HG03108 (cell line): ENCODE measurements around the gene ARHGEF17.

Source experiments
- ATAC-seq: cut with Tn5 transposase; IDR thresholded peaks from one replicate; pipeline ENCODE4 v1.9.1; 2021; ENCODE audit warnings: moderate library complexity; ENCODE audit not compliant: unreplicated experiment

ARHGEF17 gene

GRCh38 chr11:73390601-73391565 lies 82.8 kb downstream of the ARHGEF17 start:
- no peak for ATAC-seq

DNA sequence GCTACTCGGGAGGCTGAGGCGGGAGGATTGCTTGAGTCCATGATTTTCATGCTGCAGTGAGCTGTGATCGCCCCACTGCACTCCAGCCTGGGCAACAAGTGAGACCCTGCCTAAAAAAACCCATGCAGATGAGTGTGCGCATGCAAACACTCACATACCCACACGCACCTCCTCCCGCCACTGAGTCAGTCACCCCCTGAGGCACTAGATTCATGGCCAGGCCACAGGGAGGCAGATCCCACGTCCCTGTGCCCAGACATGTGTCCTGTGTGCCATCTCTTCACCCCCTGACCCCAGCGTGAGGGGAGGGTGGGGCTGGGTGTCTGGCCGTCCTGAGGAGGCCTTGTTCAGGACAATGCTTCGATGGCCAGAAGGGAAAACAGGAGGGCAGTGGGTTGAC lies 83.6 kb downstream of the ARHGEF17 start:
- ATAC-seq: no peak

- no peak for ATAC-seq
These were observed 84.3 kb downstream of the ARHGEF17 start for GRCh38 chr11:73392108-73393010.

DNA sequence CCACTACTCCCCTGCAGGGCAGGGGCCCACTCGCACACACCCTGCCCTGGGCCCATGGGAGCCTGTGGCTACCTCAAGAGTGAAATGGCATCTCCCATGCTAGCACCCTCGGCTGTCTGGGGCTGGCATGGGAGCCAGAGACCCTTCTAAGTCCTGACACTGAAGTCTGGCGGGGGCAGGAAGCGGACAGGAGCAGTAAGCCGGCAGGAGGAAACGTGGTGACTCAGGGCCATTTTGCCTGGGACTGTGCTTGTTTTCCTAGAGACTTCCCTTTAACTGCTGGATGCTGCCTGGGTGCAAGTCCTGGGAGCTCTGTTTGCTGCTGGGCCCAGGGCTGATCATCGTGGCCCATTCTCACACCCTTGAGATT lies 84.9 kb downstream of the ARHGEF17 start:
- ATAC-seq: no peak

DNA sequence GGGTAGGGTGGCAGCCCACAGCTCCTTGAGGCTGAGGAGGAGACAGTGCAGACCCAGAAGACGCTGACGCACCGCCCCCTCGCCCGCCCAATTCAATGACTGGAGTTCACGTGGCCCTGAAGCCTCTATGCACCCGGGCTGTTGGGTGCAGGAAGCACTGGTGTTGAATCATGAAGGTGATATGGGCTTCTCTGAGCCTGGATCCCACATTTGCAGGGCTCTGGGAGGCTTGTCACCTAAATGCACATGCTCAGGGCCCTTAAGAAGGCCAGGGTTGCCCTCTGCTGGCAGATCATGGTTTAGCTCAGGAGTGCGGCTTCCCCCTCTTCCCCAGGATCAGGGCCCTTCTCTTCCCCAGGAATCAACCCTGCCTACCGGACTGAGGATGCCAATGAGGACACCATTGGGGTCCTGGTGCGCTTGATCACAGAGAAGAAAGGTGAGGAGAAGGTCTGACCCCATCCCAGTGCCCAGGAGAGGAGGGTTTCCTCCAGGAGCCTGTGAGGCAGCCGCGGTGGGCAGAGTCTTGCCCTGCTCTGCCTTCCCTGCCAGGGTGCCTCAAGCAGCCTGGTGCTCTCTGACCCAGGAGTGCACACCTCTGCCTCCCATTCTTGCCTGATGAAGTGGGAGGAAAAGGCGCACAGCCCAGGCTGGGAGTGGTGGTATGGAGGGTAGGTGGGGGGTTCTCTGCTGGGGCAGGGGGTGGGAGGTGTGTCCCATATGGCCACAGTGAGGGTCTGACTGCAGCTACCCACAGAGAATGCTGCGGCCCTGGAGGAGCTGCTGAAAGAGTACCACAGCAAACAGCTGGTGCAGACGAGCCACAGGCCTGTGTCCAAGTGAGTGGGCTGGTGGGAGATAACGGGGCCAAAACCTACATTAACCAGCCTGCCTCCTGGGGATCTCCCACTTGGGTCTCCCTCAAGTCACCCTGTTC lies 85.7 kb downstream of the ARHGEF17 start:
- ATAC-seq: no peak

DNA sequence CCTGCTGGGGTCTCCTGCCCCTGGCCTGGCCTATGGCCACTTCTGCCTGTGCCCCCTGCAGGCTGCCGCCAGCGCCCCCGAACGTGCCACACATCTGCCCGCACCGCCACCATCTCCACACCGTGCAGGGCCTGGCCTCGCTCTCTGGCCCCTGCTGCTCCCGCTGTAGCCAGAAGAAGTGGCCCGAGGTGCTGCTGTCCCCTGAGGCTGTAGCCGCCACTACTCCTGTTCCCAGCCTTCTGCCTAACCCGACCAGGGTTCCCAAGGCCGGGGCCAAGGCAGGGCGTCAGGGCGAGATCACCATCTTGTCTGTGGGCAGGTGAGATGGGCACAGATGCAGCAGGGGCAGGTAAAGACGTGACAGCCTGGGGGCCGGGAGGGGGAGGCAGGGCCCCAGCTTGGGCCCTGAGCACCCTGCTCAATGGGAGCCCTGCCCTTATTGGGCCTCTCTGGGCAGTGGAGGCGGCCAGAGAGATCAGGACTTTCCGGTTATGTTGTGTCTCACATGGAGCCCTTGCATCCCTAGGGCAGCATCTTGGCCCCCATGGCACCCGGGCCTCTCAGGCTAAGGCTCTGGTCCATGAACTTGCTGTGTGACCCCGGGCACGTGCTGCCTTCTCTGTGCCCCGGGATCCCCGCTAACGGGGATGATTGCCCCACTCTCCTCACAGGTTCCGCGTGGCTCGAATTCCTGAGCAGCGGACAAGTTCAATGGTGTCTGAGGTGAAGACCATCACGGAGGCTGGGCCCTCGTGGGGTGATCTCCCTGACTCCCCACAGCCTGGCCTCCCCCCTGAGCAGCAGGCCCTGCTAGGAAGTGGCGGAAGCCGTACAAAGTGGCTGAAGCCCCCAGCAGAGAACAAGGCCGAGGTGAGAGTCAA lies 86.6 kb downstream of the ARHGEF17 start:
- no peak for ATAC-seq

DNA sequence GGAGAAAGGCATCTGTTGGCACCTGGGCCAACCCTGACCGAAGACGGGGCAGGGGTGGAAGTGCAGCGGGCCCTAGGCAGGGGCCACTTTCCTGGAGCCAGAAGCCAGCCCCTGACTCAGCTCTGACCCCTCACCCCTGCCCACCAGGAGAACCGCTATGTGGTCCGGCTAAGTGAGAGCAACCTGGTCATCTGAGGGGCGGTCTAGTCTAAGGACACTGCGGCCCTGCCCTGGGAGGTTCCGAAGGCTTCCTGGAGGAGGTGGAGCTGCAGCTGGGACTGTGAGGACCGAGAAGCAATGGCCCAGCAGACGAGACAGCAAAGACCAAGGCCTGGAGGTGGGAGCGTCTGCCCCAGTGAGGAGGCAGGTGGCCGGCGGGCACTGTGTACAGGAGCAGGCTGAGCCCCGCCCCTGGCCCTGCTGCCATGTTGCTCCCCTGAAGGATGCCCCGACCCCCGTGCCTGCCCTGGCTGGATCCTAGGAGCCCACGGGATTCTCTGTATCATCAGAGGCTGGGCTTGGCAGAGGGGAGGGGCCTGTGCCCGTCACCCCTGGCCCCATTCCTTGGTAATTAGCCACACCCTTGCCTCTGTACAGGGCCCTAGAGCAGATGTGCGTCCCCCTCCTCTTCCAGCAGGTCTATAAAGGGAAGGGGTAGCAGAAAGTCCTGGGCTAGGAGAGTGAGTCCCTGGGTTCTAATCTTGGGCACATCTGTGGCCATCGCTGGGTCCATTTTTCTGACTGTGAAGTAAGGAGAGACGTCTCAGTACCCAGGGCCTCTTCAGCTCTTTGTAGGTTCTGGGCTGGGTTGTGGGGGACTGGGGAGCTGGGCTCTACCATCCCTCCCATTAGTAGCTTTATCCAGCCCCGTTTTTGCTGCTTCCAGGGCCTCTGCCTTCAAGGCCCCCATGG lies 87.5 kb downstream of the ARHGEF17 start:
- ATAC-seq: no peak

DNA sequence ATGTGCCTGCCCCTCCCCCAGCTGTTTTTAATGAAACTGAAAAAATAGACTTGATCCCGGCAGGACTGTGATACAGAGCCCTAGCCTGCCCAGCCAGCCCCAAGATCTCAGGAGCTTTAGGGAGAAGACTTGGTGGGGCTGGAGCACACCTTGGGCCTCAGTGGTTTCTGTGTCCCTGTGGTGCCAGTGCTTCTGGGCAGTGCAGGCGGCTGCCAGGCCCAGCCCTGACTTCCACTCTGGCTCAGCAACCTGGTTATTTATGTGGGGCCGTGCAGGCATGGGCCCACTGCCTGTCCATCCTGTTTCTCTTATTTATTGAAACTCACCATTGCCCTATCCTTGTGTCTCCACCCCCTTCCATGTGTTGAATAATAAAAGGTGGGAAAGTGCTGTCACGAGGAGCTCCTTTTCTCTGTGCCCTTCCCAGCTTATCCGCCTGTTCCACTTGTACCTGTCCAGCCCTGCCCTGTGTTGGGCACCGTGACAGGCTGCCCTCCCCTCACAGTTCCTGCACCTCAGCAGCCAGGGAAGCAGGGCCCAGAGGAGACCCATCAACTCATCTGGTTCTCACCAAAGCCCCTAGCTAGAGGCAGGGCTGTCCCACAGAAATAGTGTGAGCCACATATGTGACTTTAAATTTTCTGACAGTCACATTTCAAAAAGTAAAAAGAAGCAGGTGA lies 88.3 kb downstream of the ARHGEF17 start:
- ATAC-seq: no peak

GRCh38 chr11:73396985-73397384 lies 88.9 kb downstream of the ARHGEF17 start:
- no peak for ATAC-seq

GRCh38 chr11:73397468-73398131 lies 89.5 kb downstream of the ARHGEF17 start:
- no peak for ATAC-seq

GRCh38 chr11:73398132-73398526 lies 90.1 kb downstream of the ARHGEF17 start:
- no peak for ATAC-seq

DNA sequence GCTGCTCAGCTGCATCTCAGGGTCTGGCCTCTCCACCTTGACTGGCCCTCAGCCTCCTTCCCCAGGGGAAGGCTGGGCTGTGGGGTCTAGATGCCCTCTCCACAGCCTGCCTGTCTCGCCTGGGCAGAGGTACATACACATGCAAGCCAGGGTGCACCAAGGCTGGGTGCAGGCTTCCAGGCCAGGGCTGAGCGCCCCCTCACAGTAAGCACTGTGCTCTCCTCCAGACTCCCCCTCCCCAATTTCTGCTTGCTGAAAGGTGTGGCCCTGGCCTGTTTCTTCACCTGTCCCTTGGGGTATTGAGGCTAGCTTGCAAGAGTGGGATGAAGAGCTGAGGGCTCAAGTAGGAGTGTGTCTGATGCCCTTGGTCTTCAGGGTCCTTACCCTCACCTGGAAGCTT lies 90.6 kb downstream of the ARHGEF17 start:
- no peak for ATAC-seq

GRCh38 chr11:73399159-73399590 lies 91.1 kb downstream of the ARHGEF17 start:
- no peak for ATAC-seq

GRCh38 chr11:73399636-73400035 lies 91.6 kb downstream of the ARHGEF17 start:
- ATAC-seq: no peak

DNA sequence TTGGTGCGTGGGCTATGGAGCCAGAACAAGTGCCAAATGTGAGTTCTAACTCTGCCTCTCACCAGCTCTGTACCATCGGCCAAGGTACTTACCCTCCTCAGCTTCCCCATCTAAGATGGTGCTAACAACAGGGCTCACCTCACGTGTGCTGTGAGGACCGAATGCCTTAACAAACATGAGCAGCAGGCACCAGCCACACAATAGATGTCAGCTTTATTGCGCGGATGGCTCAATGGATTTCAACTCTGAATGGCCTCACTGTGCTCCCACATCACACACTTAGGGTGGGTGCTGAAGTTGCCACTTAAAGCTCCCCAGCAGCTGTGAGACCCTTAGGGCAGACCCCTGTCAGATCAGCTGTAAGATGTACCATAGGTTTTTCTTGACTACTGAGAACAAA lies 92.2 kb downstream of the ARHGEF17 start:
- no peak for ATAC-seq

- no peak for ATAC-seq
These were observed 93.3 kb downstream of the ARHGEF17 start for GRCh38 chr11:73401217-73401923.
